Activated CD4-positive, alpha-beta T cell treated with anti-CD3 and anti-CD28 coated beads for 24 hours (primary cell): Measurements from ENCODE around the gene PDE4D.

Source experiments
- DNase-seq, 2 donors: peaks; one replicate each; pipeline ENCODE4 v3.0.0-alpha.2; 2020; ENCODE audit warnings: low read depth in 2 of 2

The PDE4D gene

DNA sequence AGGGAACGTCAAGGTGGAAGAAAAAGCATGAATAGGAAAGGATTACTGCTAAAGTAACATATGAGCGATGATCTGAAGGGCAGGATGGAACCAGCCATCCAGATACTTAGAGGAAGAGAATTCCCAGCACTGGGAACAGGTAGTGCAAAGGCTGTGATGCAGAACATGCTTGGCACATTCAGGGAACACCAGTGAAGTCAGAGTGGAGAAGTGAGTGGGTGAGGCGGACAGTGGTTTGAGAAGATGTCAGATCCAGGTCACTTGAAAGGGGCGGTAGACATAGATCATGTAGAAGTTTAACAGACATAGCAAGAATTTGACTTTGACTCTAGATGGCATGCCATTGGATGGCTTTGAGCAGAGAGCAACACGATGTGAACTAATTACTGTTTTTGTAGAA, 374.2 kb downstream of the PDE4D start:
- no peak for DNase-seq

DNA sequence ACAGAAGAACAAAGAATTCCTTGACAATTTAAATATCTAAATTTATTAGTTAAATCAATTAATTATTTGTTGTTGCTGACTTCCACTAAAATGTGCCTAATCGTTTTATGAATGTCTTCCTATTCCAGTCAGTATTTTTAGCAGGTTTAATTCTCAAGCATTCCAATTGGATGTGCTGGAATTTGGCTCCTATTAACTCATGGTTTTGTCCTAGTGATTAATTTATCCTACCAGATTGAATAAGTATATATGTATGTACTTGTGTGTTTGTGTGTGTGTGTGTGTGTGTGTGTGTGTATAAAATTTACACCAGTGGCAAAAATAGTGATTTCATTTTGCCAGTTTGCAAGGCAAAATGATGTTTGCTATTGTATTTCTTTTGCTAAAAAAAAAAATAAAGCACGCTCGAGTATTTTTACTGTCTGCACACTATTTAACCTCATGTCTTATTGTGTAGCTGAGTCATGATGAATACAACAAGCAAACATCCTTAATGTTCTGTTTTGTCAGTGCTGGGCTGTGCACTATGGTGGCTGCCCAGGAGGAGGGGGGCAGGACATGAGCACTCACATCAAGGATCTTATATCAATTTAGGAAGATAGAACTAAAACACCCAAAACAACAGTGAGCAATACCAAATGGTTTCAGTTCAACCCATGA, 375.5 kb downstream of the PDE4D start:
- DNase-seq: no peak

DNA sequence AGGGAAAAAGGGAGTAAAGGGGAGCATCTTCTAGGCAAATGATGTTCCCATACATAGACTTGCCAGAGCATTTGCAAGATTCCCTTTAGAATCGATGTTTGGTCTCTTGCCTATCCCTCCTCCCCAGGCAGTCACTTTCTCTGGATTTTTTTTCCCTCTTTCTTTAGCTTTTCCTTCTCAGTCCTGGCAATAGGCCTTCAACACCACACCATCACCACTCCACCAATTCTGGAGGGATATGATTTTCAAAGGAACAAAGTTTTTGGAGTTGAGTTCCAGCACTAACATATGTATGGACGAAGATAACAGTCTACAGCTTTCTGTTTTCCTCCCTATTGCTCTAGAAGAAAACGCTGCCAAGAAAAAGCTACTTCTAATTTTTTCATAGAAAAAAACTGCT, 377.4 kb downstream of the PDE4D start:
- DNase-seq: no peak

DNA sequence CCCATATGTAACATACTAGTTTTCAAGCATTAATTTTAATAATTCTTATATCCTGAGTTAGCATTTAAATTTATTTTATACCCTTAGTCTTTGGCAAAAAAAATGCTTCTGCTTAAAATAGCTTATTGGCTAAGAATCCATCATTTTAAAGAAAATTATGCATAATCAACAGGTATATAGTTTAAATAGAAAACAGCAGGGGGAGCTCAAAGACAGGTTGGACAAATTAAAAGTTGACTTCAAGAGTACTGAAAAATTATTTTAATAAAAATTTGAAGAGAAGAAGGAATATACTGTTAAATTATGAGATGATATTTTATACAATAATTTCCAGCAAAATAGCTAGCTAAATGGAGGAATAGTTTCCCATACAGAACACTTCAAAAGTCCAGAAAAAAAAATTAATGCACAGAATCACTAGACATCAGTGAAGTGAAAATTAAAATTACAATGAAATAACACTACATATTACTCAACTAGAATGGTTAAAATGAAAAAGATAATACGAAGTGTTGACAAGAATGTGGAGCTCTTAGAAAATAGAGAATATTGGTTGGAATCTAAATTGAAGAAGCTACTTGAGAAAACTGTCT, 387.1 kb downstream of the PDE4D start:
- DNase-seq: no peak

DNA sequence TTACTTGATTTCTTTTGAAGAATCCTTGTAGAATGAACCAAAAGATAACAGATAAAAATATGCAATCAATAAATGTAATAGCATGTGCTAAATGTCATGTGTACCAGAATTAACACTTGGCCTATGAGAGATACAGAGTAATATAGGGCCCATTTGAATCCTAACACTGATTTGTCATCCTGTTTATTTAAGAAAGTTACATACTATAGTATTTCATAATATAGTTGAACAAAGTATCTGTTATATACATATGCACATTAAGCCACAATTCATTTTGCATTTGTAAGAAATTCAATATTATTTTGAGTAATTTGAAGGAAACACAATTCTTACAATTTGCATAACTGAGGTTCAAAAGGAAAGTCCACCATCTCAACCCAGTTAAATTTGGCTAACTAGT, 389.5 kb downstream of the PDE4D start:
- no peak for DNase-seq

DNA sequence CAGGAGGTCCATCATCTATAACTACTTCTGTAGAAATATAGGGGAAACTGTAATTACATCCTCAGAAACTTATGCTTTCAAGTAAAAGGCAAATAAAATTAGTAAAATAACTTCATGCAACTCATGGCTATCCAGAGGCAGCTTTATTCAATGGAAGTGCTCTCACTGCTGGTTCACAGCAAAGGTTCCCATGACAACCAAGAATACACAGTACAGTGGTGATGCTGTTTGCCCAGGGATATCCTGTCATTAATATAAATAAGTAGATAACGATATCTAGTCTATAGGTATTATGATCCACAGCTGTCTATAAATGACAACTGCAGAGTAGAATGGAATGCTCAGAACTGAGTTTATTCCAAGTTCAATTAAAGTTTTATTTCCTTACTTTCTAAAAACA, 390.3 kb downstream of the PDE4D start:
- no peak for DNase-seq

DNA sequence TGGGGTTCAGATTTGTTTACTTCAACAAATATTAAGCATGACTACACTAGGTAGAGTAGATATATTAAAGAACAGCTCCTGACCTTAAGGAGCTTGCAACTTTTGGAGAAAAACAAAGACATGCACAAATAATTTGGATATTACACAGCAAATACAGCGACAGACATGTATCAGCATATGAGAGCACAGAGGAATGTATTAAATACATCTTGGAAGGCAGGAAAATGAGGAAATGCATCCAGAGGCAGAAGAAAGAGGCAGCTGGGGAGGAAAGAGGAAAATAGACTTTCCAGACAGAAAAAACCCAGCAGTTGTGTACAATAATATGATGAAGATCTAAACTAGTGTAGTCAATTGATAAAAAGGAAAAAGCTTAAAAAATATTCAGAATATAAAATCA, 392.2 kb downstream of the PDE4D start:
- DNase-seq: no peak

DNA sequence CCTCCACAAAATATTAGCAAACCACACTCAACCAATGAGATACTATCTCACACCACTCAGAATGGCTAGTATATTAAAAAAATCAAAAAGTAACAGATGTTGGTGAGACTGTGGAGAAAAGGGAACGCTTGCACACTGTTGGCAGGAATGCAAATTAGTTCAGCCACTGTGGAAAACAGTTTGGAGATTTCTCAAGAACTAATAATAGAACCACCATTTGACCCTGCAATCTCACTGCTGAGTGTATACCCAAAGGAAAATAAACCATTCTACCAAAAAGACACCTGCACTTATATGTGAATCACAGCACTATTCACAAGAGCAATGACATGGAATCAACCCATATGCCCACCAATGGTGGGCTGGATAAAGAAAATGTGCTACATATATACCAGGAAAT, 393.5 kb downstream of the PDE4D start:
- no peak for DNase-seq

DNA sequence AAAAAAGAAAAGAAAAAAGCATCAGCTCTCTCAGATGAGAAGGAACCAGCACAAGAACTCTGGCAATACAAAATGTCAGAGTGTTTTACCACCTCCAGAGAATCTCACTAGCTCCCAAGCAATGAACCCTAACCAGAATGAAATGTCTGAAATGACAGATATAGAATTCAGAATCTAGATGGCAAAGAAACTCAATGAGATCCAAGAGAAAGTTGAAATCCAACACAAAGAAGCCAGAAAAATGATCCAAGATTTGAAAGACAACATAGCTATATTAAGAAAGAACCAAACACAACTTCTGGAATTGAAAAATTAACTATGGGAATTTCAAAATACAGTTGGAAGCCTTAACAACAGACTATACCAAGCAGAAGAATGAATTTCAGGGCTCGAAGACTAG, 396.3 kb downstream of the PDE4D start:
- no peak for DNase-seq

DNA sequence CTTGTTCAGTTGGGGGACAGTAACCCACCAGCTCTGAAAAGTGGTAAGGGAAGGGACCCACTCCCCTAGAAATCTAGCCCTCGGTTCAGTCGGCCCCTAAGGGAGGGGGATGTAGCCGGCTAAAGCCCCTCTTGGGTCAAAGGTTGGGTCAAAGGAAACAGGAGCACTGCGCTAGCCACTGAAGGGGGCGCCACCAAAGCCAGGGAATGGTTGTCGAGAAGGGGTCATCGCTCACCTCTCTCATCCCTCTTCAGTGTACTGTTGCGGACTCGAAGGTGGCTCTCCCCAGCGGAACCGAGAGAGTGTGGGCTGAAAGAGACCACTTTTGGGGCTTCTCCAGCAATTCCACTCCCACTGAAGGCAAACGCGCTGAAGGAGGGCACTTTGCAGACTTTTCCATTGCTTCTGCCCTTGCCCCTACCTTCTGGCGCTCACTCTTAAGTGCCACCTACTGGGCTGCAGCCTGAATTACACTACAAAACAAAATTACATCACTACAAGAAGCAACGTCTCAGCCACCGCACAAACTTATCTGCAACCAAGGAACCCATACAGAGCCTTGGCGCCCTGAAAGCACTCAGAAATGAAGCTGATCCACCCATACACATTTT, 396.9 kb downstream of the PDE4D start:
- DNase-seq: no peak

DNA sequence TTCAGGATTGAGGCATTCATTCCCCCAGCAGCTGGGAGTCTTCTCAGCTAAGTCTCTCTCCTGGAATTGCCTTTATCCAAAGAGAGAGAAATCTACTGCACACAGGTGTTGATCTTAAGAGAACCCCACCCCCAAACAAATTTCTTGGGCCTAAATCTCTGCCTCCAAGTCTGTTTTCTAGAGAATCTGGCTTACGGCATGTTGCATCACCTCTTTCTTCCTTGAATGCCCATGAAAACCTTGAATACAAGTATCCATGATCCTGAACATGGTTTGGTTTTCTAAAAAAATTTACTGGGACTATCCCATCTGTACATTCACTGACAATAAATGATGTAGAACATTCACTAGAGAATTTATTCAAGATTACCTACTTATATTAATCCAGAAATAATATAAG, 401.6 kb downstream of the PDE4D start:
- DNase-seq: no peak

DNA sequence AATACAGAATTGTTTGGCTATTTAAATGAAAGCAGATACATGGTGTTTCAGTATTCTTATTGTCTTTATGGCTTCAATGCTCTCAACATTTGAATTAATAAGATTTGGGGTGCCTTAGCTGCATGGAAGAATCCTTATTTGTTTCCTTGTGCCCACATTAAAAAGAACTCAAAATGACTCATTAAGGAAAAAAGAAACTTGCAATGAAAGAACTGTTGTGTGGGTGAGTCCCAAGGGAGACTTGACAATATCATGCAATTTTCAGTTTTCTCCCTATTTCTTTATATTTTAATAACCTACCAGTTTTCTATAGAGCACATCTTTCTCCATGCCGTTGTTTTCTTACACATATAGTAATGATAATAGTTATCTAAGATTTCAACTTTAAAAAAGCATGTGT, 404.0 kb downstream of the PDE4D start:
- DNase-seq: no peak

DNA sequence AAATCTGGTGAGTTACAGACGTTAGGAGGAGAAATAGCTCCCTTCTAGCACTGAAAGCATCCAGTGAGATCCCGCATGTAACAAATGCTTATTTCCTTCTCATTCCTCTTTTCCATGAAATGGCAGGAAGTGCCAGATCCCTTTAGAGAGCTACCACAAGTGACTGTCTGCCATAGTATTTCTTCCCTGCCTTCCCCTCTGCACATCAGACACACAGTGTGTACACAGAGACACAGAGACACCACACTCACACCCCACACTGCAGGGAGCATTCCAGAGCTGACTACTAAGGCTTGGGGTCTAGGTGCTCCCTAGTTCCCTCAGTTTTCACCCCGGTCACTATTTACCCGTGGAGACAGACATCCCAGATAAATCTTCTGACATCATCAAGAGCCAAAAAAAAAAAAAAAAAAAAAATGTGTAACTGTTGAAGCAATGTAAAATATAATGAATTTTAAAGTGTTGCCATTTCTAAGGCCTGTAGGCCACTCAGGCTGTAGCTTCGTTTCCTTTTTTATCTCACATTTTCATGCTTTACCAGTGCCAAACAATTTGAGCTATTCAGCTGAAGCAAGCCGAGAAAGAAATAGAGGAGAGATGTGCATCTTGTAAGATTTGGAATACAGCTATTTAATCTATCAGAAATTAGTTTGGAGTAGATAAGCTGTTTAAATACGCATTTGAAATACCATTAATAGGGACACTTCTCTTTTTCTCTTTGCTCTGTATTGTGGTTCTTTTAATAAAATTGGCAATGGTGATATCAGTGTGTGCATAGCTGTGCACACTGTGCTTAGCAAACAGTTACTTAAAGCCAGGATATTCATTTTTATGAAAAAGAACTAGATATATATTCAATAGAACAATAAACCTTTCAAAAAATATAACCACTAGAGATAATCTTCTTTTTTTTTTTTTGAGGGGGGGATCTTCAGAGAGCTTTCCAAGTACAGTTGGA, 405.5 kb downstream of the PDE4D start:
- no peak for DNase-seq

DNA sequence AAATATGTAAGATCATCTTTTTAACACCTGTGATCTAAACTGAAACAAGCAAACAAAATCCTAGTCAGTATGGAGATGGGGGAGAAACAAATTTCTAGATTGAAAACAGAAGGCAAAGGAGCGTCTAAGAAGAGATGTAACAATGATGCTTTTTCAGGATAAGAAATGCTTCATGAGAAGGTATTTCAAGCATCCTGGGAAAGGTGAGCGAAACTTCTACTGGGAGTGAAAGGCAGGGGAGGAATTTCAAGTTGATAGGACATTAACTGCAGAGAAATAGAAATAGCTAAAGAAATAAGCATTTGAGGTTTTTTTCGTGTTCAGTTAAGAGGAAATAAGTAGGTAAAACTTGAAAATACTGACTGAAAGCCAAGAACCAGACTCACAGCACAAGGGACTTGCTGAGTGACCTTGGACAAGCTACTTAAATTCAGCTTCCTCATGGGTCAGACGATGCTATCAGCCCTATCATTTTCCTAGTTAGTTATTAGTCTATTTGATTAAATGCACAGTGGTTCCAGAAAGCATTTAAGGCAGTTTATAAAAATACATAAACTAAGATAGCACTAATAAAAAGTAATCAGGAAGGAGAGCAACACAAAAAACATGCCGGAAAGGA, 406.3 kb downstream of the PDE4D start:
- no peak for DNase-seq

DNA sequence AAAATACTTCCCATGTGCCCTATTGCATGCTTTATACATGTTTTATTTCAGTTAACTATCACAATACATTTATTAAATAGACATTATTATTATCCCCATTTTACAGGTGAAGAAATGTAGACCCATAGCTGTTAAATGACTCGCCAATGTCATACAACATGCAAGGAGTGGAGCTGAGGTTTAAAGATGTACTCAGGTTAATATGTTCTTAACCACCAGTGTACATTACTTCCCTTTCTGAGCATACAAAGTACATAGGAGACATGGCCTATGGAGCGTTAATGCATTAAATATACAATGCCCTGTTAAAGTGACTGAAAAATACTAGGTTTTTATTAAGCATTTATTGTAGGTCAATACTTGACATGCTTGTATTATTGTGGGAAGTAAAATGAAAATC, 407.0 kb downstream of the PDE4D start:
- no peak for DNase-seq

DNA sequence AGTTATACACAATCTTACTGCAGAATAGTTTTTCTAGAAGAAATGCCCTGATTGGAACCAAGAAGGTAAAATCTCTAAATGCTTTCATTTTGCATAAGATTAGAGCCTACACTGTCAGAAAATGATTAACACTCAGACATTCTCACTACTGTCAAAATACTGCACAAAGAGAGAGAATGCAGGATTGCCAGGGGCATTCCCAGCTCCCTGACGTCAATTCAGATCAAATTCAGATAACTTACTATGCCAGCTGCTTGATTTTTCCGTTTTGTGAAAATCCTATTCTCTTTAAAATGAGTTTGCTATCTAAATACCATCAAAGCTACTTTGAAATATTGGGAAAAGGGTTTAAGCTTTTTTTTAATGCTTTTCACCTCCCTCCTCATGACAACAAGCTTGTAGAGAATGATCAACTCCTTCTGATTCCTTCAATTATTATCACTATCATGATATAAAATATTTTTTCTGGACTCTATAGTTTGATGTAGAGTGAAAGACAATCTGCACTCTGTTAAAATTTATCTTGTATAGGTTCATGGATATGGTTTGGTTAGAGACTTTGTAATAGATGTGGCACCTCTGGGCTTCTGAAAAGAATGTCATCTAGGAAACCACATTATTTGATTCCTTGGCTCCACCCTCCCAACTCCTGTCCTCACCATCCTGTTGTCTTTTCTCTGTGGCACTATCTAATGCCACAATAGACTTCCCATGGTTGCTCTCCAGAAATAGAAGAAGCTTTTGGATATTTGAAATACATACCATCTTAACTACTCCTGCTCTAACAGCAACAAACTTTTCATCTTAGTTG, 407.7 kb downstream of the PDE4D start:
- no peak for DNase-seq

DNA sequence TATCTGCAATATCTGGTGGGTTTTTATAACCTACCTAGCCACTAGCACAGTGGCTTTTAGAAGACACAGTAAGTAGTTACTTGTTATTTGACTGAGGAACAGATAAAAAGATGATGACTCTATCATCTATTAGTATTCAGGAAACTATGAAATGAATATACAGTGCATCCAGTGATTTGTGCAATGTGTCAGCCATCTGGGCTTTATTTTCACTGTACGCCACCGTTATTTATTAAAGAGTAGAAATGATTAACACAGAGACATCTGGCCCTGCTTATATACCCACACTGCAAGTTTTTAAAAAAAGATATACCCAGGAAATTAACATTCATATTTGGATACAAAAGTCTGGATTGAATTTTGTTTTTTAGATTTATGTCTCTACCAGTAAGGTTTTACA, 408.4 kb downstream of the PDE4D start:
- DNase-seq: no peak

DNA sequence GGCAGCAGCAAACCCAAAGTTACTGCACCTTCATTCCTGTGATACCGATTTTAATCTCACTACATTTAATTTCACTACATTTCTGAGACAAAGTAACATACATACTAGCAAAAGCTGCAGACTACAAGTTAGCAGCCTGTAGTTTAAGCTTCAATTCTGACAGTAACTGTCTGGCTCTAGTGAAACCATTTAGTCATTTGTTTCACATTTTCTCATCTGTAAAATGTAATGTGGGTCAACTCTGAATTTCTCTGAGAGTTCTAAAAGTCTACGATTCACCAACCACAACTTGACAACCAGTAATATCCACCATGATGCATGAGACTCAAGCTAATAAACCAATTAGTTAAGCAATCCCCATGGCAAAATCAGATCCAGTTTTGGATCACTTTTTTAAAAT, 408.9 kb downstream of the PDE4D start:
- no peak for DNase-seq

DNA sequence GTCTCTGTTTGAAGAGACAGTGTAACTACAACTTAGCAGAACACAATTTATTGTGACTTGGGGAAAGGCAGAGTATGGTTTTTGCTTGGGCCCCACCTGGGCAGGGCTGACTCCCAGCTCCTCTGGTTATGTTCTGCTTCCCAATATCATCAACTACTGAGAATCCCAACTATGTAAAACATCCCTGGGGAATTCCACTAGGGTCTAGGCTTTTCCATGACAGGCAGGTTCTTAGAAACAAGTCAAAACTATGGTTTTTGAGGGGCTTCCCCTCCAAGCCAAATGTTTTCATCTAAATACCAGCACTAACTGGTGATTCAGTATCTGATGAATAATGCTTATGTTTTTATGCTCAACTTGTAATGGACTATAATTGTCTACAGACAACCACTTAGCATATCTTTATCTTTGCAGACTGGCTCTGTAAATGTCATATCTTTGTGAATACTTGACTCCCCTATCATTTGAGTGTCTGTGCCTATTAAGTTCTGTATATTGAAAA, 409.5 kb downstream of the PDE4D start:
- DNase-seq: no peak

DNA sequence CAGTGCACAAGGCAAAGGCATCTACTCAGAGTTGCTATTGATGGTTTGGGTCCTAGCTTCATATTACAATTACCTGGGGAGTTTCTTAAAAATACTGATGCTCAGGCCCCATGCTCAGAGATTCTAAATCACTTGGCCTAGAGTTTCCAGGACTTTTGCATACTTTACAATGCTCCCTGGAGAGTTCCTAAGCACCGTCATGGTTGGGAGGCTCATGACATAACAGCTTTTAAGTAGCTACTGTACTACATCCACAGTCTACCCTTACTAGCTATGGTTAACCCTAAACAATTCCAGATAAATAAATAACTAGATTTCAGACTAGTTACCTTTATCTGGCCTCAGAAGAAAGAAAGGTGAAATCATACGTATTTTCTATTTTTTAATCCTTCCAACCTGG, 414.4 kb downstream of the PDE4D start:
- DNase-seq: no peak

DNA sequence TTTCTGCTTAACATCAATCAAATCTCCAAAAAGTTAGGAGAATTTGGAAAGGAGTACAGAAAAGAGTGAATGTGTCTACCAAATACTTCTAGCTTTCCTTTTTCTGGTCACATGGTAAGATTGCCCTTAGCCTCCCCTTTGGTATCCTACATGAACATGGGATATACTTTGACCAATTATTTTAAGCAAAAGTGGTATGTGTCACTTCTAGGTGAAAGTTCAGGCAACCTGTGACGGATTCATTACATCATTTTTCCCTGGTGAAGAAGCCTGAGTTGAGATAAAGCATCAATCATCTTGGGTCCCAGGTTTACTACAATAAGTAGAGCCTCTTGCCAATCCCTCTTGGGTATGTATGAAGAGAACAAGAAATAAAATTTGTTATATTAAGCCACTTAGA, 419.2 kb downstream of the PDE4D start:
- DNase-seq: no peak
